NCI-H748 treated with DMSO at 0.1 percent for 48 hours (cell line): ENCODE data around the gene SLC26A6.

Experiments
- DNase-seq: peaks from one replicate; lab custom pipeline; 2025; lab: John Stamatoyannopoulos, UW

Gene SLC26A6

GRCh38 chr3:48661501-48662144, 26.4 kb upstream of the SLC26A6 start:
- no peak for DNase-seq

DNA sequence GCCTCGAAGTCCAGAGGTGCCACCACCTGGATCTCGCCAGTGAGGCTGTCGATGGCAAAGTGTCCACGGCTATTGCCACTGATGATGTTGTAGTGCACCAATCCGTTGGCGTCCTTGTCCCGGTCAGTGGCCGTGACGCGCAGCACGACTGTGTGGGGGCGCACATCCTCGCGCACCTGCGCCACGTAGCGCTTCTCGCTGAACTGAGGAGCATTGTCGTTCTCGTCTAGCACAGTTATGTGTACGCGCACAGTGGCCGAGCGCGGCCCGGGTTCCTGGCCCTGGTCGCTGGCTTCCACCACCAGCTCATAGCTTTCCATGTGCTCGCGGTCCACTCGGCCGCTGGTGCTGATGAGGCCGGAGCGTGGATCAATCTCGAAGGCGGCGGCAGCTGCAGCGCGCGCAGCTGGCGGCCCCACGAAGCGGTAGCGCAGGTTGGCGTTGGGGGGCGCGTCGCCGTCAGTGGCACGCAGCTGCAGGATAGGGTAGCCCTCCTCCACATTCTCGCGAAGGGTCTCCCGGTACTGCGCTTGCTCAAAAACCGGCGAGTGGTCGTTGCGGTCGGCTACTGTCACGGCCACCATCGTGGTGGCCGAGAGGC, 25.6 kb upstream of the SLC26A6 start:
- DNase-seq: no peak

- no peak for DNase-seq
Measured at GRCh38 chr3:48656841-48657281, 21.6 kb upstream of the SLC26A6 start.

- no peak for DNase-seq
Measured at GRCh38 chr3:48656061-48656840, 21.0 kb upstream of the SLC26A6 start.

GRCh38 chr3:48655606-48656005, 20.3 kb upstream of the SLC26A6 start:
- no peak for DNase-seq

DNA sequence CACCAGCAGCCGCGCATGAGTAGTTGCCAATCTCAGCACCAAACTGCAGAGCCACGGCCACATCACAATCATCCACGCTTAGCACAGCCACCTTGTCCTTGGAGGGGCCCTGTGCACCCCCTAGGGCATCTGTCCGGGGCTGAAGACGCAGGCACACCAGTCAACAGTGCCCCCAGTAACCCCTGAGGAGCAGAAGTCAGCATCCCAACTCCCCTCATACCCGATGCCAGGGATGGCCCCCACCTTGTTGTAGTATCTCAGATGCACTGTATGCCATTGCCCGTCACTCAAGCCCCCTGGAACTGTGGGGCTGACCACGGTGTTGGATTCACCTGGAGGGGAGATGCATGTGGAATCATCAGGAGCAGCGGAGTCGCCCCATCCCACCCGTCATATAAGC, 19.8 kb upstream of the SLC26A6 start:
- no peak for DNase-seq

GRCh38 chr3:48652923-48653715, 17.9 kb upstream of the SLC26A6 start:
- DNase-seq: no peak

DNA sequence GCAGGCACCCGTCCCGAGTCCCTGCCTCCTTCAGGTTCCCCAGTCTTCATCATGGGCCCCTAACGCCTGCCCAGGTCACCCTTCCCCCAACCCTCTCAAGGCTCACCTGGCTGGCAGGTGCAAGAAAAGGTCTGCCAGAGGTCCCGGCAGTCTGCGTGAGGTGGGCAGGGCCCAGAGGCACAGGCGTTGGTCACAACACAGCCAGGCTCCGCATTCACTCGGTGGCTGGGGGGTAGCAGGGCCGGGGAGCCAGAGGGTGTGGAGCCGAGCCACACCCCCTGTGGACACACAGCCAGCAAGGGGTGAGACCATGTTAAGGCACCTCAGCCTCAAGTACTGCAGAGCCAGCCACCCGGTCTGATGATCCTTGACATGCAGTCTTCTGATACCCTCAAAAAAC, 16.5 kb upstream of the SLC26A6 start:
- no peak for DNase-seq

GRCh38 chr3:48650723-48651122, 15.5 kb upstream of the SLC26A6 start:
- no peak for DNase-seq

DNA sequence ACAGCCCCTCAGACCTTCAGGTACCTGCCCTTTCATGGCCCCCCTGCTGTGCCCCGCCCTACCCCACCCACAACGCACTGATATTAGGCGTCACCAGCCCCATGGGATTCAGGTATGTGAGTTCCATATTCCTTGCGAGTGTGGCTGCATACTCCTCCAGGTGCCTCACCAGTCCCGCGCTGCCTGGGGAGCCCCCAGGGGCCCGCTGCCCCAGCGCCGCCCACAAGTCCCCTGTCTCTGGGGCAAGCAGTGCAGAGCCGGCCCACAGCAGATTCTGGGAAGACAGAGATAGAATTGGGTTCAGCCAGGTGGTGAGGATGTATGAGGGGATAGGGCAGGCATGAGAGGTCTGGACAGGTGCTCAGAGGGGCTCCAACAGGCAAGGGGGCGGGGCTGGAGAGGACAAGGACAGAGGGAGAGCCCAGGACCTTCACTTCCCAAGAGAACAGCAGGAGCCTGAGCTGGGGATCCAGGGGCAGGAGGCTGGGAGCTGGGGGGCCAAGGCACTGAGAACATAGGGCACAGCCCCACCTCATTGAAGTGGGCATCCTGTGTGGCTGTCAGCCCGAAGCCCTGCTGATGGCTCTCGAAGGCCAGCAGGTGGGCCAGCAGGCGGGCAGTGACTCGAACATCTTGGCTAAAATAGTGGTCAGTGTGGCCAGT, 13.1 kb upstream of the SLC26A6 start:
- no peak for DNase-seq

GRCh38 chr3:48647714-48648113, 12.5 kb upstream of the SLC26A6 start:
- no peak for DNase-seq

- no peak for DNase-seq
Measured at GRCh38 chr3:48644898-48645760, 9.9 kb upstream of the SLC26A6 start.

DNA sequence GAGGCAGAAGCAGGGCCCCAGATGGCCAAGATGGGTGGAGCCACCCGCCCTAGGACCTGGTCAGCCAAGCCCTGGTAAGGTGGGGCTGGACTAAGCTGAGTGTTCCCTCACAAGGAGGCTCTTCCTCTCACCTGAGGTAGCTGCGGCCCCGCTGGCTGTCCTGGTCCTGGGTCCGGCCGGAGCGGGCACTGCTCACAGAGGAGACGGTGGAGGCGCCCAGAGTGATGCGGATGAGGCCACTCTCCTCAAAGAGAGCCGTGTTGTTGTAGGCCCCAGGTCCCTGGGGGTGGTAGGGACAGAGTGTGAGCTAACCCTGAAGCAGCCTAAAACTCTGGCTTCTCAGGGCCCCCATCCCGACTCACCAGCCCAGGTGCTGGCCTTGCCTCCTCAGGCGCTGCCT, 7.3 kb upstream of the SLC26A6 start:
- DNase-seq: no peak

- DNase-seq: no peak
Measured at GRCh38 chr3:48641396-48641795, 6.1 kb upstream of the SLC26A6 start.

DNA sequence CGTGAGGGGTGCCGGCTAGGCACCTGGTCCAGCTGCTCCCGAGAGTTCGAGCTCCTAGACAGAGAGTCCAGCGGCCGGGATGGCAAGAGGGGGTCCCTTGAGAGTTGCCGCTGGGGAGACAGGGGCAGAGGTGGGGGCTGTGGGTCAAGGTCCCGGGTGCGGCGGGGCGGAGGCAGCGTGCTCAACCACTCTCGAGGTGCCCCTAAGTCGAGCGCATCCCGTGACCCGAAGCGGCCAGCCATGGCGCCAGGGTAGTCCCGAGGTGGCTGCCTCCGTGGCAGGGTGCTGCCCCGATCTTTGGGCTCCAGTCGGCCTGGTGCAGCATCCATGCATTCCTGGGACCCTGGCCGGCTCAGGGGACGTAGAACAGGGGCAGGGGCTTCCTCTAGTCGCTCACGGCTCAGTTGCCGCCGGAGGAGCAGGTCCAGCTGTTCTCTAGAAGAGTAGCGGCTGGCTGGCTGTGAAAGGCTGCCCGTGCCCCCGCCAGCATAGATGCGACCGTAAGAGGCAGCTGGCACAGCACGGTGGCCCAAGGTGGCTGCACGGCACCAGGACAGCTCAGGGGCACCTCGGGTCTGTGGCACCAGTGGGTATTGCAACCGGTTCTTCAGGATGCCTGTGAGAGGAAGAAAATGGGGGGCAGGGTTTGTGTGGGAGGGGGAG, 4.8 kb upstream of the SLC26A6 start:
- no peak for DNase-seq

GRCh38 chr3:48637305-48637704, 2.0 kb upstream of the SLC26A6 start:
- DNase-seq: no peak

DNA sequence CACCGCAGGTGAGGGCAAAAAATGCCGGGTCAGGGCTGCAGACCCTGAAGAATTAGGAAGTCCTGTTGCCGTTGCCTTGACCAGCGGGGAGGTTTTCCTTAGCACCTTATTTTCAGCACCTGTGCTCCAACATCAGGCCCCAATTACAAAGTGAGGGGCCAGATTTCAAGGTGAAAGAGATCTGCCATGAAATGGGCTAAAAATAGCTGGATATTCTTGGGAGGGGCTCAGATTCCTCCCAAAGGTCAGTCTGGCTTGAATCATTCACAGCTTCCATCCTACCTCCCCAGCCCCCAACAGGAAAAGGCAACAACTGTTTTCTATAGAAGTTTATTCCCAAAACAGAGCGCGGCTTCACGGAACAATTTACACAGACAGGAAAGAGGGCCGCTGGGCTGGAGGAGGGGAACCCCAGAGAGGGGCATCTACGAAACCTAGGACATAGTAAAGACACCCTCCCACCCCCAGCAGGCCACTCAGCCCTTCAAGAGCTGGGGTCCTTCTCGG, 941 bp upstream of the SLC26A6 start:
- no peak for DNase-seq

DNA sequence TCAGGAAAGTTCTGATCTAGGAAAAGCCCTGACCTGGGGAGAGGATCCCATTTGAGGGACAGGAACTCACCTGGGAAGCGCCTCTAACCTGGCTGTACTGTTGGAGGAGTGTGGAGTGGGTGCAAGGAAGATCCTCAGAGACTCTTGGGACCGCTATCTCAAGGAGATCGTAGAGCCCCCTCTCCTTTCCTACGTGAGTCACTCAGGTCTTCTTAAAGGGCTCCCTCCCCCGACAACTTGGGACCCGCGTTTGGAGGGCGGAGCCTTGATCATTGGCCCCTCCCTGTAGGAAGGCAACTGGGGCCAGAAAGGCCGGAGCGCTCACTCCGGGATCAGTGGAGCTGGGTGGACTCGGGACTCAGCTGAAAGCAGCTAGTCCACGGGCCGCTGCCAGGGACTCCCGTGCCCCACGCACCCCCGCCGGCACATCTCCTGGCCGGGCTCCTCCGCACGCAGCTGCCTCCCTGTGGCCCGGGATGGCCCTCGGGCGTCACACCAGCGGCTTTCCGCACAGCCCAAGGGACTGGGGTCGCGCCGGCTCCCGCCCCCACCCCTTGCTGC, 520 bp downstream of the SLC26A6 start:
- DNase-seq: no peak

GRCh38 chr3:48633743-48634142, 1.5 kb downstream of the SLC26A6 start:
- no peak for DNase-seq

DNA sequence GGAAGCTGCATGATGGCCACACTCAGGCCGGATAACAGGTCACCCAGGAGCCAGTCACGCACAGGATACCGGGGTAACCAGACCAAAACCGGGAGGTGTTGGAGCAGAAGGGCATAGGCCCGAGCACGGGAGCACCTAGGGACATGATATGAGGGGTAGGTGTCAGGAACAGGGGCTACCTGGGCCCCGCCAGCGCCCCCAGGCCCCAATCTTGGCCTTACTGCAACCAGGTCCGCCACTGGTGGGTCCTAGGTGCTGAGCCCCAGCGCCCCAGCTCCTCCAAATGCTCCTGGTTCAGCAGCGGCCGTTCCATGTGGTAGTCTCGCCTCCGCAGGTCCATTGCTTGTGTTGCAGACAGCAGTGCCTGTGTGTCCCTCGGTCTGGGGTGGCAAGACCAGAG, 2.0 kb downstream of the SLC26A6 start:
- no peak for DNase-seq
